ENCODE results near the gene SYT1. TPM values are rescaled to one million over a fixed set of nuclear protein-coding genes. Genes with fewer than 3 reads are reported as not detected.

The SYT1 gene
- total RNA-seq, 1 experiment from 2014 or later: 15.8 TPM

GRCh38 chr12:79174626-79175025 lies 310.1 kb downstream of the SYT1 start:
- TF ChIP-seq CTCF (conservative IDR thresholded peaks at IDR 0.05): peak; percentile 51; the same call in 2 of the 3 replicates
- H2BK15ac ChIP-seq (ENCODE audit: low read depth, low read length): no peak overlapping the region
- H3K56ac ChIP-seq (ENCODE audit: insufficient read length, low read depth, low read length): no peak overlapping the region
- no peak overlapping the region for H4K8ac ChIP-seq (replicated peaks; ENCODE audit: insufficient read length, low read depth, low read length)
- no peak overlapping the region for H4K5ac ChIP-seq (ENCODE audit: insufficient read length, low read depth, low read length)
- Mint-ChIP-seq H3K9me3 (peaks cover 11 to 16% of the 10 kb centered on the region in 2 experiments; a peak in 4 of 5 replicates), H3K4me3 (no peak overlapping the region), H3K4me1 (no peaks in the 10 kb centered on the region), H3K36me3 (ENCODE audit: insufficient read depth in 1 of 3, low read depth in 3 of 3) (peaks cover 2 to 13% (median 12%) of the 10 kb centered on the region in 3 experiments; a peak in 6 of 7 replicates), H3K27ac (no peak overlapping the region; a peak in 1 of 7 replicates), H3K27me3 (ENCODE audit: low read depth) (no peaks in the 10 kb centered on the region)
- H3K79me1 ChIP-seq (ENCODE audit: insufficient read depth, low read depth, low read length, poor library complexity, severe bottlenecking): no peaks in the 10 kb centered on the region
- H2BK12ac ChIP-seq (ENCODE audit: insufficient read length, low read depth, low read length): no peak overlapping the region
- no peak for DNase-seq
- H3K4ac ChIP-seq (ENCODE audit: low read depth, low read length): no peak overlapping the region
- H3T11ph ChIP-seq (ENCODE audit: low read length): no peak overlapping the region
- no peak overlapping the region for H3K27ac ChIP-seq (ENCODE audit: insufficient read length, low read depth, low read length)
- H2BK120ac ChIP-seq (ENCODE audit: low read depth, low read length, poor library complexity, severe bottlenecking): no peak overlapping the region
- H3K9me3 ChIP-seq (ENCODE audit: control insufficient read depth, low read depth, low read length): no peaks in the 10 kb centered on the region
- no peak overlapping the region for H2BK20ac ChIP-seq (ENCODE audit: low read depth, low read length, poor library complexity, severe bottlenecking)
- H3K14ac ChIP-seq (ENCODE audit: insufficient read depth, low read length): no peak overlapping the region
- H2AK5ac ChIP-seq (ENCODE audit: insufficient read length, low read length): no peak overlapping the region
- H3K23ac ChIP-seq (ENCODE audit: insufficient read length, low read depth, low read length): no peak overlapping the region
- no peaks in the 10 kb centered on the region for H4K20me1 ChIP-seq (ENCODE audit: control insufficient read depth, insufficient read depth, insufficient read length)
- no peaks in the 10 kb centered on the region for H3K23me2 ChIP-seq (ENCODE audit: insufficient read length, low read depth, low read length, poor library complexity, severe bottlenecking)
- no peak overlapping the region for H3K9ac ChIP-seq (ENCODE audit: extremely low read depth, insufficient read length, low read length)
- H3K4me1 ChIP-seq (ENCODE audit: insufficient read depth, low read length): no peaks in the 10 kb centered on the region
- H3K27me3 ChIP-seq (ENCODE audit: insufficient read depth, low read length): no peaks in the 10 kb centered on the region
- H3K18ac ChIP-seq (ENCODE audit: insufficient read length, low read depth, low read length): no peak overlapping the region
- H2BK5ac ChIP-seq (ENCODE audit: insufficient read length, low read length): no peak overlapping the region
- no peak overlapping the region for H2AFZ ChIP-seq (ENCODE audit: low read length)
- no CpG with 5 or more reads among the region's 1 CpG for WGBS (ENCODE audit: extremely low coverage, insufficient read length, low lambda C conversion rate)
- no peak overlapping the region for H4K91ac ChIP-seq (ENCODE audit: insufficient read length, low read depth, low read length)
- no peak overlapping the region for H3K4me2 ChIP-seq (ENCODE audit: insufficient read depth, insufficient read length, low read length)
- H3K79me2 ChIP-seq (ENCODE audit: insufficient read depth, low read length): peaks cover 2% of the 10 kb centered on the region; the same call in 1 of the 2 replicates

Data from H9 (cell line).